NT2/D1 (cell line): ENCODE data around the gene NOCT.

Experiments
- SUZ12 ChIP-seq: IDR thresholded peaks from 2 replicates; pipeline ENCODE4 v1.6.1; 2011; ENCODE audit not compliant: insufficient read length, insufficient read depth; ENCODE audit errors: extremely low read depth
- YY1 ChIP-seq: IDR thresholded peaks from 2 replicates; pipeline ENCODE4 v1.6.1; 2011; ENCODE audit not compliant: insufficient read length, insufficient read depth
- ZNF274 ChIP-seq: IDR thresholded peaks from 2 replicates; pipeline ENCODE4 v1.6.1; 2011; ENCODE audit warnings: mild to moderate bottlenecking, low read depth, low read length

DNA sequence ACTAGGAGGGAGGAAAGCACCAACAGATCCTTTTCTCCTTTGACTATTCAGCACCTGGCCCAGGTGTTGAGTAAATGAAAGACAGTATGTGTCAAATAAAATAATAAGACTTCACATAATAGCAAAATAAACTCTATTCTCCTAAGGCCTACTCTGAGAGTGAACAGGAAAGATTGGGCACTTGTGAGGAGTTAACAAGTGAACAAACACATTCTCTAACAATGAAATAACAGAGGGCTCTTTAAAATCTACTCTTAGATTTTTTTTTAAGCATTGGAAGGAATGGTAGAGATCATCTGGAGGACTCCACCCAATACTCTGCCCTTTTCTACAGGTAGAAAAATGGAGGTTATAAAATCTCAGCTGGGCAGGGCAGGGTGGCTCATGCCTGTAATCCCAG is 39.1 kb upstream of the NOCT start:
- TF ChIP-seq YY1 (no peak), ZNF274 (no peak), SUZ12 (no peak)
